Medulla oblongata (tissue), 1 donor: ENCODE data around the gene MYH7B.

Source experiments
- DNase-seq: peaks from one replicate; pipeline ENCODE4 v3.0.0-alpha.2; 2015; ENCODE audit errors: extremely low spot score

MYH7B gene

DNA sequence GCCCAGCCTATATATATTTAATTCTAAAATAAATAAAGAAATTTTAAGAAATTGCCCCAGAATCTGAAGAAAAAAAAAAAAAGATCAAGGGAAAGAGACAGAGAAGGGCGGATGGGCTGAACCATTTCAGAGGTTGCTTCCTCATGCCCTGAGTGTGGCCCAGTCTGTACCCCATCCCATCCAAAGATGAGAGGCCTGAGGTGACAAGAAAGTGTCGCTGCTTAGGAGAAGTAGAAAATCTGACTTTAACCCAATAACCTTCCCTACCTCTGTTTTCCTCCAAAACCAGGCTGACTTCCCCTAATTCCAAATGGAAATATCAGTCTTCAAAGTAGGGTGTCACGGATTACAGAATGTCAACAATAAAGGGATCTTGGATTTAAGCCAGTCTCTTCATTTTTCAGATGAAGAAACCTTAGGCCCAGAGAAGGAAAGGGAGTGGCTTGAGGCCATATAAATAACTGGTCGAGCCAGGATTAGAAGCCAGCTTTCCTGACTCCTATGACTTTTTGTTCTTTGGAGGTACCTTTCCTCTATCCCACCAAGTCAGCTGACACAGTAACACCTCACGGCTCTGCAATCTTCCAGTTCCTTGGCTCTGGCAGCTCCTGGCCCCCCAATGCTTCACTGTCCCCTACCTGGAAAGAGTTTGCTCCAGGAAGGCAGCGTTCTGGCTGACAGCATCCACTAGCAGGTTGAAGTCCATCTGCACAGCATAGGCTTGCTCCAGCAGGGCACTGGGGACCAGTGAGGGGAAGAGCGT, 10.2 kb upstream of the MYH7B start:
- no peak for DNase-seq

DNA sequence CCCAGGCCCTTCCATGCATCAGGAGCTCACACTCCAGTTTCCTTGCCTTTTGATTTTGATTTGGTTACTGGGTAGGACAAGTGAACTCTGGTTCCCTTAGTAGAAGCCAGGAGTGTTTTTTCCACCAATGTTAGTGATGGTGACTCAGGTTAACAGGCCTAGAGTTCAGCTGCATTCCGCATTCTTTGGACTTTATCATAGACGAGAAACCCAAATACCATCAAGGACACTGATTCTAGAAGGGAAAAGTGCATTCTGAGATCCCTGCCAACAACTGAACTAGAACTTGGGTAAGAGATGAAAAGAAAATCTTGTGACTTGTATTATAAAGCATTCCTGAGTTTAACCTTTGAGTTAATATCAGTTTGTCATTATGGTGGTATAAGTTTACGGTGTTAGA, 9.0 kb upstream of the MYH7B start:
- DNase-seq, result no peak

DNA sequence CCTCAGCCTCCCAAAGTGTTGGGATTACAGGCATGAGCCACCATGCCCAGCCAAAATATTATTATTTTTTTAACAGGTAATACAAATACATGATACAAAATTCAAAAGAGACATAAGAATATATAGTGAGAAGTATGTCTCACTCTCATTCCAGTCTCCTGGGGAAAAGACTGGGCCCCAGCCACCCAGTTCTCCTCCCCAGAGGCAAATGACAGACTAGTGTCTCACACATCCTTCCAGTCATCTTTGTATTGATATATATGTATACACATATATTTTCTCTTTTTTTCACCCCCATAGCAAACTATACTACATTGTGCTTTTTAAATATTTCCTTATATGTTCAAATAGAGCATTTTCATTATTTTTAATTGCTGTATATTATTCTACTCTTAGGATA, 8.3 kb upstream of the MYH7B start:
- DNase-seq, result no peak

DNA sequence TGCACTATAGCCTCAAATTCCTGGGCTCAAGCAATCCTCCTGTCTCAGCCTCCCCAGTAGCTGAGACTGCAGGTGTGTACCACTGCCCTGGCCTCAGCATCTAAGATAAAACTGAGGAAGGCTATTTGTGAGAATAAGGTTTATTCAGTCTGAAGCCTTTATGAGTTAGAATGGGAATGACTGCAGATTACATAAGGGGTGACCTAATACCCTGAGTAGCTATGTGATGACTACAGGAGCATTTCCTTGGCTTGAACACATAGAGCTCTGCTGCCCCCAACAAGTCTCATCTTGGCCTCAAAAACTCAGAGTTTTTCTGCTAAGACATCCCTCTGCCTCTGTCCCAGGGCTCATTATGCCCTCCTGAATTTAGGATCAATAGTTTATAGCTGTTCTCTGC, 7.6 kb upstream of the MYH7B start:
- no peak for DNase-seq

DNA sequence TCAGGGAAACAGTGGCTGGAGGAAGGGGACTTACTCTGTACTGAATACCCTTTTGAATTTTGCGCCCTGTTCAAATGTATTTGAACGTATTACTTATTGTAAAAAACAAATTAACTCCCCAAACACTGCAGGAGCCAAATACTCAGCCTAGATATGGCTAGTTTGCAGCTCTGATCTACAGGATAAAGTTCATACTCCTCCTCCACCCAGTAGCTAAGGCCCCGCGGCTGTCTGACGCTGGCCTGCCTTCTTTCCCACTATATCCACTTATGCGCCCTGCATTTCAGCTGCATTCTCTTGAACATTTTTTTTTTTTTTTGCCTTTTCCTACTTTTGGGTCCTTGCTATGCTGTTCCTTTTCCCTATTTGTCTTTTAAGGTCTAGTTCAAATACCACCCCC, 6.5 kb upstream of the MYH7B start:
- DNase-seq, result no peak

DNA sequence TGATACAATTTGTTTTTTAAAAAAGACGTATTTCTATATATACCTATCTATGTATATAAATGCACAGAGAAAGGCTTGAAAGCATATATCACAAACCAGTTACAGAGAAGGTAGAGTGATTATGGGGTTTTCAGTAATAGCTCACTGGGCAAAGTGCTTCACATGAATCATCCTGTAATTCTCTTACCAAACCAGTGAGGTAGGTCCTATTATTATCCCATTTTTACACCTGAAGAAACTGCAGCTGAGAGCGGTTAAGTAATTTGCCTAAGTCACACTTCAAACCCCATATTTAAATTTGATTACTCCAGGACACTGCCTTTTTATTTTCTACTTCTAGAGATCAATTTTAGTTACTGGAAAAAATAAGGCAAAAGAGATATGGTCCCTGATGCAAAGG, 4.4 kb upstream of the MYH7B start:
- DNase-seq, result no peak

DNA sequence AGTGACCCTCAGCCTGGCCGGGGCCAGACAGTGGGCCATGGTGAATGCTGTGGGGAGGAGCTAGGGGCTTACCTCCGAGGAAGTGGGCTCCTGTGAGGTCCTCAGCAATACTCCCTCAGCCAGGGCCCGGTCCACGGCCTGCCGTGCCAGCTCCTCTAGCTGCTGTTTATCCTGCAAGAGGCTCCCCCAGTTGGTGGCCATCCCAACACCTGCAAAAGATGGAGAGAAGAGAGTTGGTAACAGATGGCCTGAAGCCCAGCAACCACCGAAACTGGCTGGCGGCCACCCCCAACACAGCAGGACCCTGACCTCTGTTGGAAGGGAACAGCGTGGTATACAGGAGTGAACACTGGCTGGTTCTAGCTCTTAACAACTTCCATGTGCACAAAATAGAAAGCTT, 4.0 kb upstream of the MYH7B start:
- DNase-seq, result no peak

DNA sequence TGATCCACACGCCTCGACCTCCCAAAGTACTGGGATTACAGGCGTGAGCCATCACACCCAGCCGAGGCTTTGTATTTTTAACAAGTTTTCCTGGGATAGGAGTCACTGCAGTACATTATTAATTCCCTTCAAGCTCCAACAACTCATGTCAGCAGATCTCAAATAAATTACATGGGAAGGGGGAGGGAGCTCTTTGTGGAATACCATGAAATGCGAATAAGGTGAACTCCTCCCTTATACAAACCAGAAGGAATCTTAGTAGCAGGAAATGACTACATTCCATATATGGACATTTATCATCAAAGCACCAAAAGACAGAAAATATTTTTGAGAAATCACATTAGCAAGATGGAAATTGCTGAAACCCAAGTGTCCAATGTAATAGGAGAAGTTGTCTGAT, 3.0 kb upstream of the MYH7B start:
- no peak for DNase-seq

DNA sequence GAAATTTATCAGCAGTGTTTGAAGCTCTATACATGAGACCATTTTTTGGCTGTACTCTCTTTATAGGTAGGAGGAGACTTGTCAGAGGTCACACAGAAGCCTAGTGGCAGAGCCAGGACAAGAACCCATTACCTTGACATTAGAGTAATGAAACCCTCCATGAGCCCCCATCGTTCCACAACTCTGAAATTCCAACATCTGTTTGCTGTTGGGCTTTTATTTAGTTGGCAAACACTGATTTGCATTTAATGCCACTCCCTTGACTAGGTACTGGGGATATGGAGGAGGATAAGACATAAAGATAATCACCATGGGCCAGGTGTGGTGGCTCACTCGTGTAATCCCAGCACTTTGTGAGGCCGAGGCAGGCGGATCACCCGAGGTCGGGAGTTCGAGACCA, 1.7 kb upstream of the MYH7B start:
- no peak for DNase-seq

DNA sequence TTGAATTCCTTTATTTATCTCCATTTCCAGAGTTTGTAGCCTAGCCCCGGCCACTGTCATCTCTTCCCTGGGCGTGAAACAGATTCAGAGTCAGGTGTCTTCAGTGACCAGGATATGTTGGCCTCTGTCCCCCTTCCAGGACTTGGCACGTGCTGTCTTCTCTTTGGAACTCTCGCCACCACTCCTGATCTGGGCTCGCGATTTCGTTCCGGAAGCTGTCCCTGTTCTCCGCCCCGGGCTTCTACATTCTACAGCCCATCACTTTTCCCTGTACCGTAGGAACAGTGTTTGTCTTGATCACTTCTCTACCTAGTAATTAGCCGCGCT, 801 bp upstream of the MYH7B start:
- peak; percentile 18 for DNase-seq

DNA sequence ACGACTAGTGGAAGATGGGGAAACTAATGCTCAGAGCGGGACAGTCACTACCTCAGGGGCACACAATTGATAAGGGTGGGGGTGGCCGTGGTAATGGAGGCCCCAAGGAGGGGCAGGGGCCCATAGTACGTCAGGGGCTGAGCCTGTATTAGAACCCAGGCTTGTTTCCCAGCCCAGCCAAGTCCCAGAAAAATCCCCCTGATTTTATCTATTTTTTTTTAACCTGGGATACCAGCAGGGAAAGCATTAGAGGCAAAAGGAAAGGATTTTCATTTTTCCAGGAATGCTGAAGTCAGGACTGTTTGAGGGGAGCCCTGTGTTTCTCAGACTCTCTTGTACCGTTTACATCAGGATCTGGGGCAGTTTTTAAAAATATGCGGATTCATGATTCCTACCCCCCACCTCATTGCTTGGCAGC, 382 bp downstream of the MYH7B start:
- DNase-seq, result no peak

DNA sequence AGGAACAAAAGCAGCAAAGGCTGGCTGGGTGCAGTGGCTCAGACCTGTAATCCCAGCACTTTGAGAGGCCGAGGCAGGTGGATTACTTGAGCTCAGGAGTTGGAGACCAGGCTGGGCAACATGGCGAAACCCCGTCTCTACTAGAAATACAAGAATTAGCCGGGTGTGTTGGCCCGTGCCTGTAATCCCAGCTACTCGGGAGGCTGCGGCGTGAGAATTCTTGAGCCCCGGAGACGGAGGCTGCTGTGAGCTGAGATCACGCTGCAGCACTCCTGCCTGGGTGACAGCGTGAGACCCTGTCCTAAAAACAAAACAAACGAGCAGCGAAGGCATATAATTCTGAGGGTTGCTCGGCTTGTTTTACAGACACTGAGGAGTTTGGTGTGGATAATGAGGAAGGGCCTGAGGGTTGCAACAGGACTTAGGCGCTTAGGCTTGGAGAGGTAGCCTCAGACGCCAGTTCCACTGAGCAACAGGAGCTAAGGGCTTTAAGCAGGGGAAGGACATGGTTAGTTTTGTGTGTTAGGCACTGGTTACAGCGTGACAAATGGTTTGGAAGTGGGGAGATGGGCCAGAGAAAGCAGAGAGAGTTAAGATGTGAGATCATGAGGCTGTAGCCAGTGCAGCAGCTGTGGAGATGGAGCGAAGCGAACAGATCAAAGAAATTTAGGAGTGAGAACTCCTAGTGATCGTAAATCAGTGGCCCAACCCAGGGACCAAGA, 1.2 kb downstream of the MYH7B start:
- no peak for DNase-seq

DNA sequence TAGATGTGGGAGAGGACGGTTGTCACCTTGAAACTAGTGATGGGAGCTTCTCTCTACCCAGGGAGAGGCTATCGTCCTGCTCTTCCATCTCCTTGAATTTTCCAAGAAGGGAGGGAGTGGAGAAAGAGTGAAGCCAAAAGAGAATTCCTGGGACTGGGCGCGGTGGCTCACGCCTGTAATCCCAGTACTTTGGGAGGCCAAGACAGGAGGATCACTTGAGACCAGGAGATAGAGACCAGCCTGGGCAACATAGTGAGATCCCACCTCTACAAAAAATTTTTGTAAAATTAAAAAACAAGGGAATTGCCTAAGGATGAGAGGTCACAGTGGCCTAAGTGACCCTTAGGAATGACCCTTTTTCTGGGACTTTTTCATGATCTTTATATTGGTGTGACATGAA, 8.8 kb downstream of the MYH7B start:
- DNase-seq, result no peak

DNA sequence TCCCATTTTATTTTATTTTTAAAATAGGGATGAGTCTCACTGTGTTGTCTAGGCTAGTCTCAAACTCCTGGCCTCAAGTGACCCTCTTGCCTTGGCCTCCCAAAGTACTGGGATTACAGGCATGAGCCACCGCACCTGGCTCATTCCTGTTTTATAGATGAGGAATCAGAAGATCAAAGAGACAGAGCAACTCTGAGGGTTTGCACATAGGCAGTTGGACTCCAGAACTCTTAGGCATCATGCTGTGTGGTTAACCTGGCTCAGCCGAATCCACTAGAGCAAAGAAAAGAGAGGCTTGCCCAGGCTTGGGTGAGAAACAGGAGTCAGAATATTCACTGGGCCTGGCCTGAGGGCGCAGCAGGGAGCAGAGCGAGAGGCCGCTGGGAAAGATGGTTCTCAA, 9.4 kb downstream of the MYH7B start:
- DNase-seq, result no peak

DNA sequence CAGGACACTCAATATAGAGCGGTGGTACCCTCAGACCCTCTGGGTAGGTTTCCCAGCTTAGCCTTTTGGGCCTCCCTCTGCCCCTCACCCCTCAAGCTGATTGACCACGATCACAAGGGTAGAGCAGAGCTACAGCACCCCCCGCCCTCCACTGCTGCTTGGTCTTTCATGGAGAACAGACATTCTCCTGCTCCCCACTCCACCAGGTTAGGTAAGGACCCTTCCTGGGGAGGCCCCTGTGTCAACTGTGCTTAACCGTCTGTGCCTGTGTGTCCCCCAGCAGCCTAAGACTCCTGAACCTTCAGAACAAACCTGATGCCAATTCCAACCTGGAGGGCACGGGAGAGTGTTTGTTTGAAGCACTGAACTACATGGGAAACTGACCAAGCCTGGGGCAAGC, 11.8 kb downstream of the MYH7B start:
- DNase-seq, result no peak

DNA sequence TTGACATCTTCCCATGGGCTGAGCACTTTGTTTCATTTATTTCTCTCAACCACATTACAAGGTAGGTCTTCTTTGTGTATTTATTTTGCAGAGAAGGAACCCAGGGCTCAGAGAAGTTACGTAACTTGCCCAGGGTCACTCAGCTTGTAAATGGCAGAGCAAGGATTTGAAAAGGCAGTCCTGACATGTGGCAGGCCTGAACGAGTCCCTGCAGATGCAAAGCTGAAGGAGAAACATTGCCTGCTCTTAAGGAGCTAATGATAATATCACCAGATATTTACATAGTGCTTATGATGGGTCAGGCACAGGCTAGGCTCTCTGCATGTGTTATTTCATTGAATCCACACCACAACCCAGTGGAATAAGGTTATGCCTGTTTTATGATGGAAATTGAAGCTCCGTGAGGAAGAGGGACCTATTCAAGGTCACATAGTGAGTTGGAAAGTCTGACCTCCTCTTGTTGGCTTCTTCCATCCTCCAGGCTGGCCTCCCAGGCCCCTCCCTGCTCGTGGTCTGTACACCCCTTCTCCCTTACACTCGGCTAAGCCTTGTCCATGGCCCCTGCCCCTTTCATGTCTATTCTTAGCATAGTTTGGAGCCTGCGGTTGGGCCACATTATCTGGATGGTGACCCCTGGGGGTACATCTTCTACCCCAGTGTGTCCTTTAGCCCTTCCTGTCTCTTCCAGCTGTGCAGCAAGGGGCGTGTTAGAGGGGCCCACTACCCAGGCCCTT, 12.5 kb downstream of the MYH7B start:
- no peak for DNase-seq

DNA sequence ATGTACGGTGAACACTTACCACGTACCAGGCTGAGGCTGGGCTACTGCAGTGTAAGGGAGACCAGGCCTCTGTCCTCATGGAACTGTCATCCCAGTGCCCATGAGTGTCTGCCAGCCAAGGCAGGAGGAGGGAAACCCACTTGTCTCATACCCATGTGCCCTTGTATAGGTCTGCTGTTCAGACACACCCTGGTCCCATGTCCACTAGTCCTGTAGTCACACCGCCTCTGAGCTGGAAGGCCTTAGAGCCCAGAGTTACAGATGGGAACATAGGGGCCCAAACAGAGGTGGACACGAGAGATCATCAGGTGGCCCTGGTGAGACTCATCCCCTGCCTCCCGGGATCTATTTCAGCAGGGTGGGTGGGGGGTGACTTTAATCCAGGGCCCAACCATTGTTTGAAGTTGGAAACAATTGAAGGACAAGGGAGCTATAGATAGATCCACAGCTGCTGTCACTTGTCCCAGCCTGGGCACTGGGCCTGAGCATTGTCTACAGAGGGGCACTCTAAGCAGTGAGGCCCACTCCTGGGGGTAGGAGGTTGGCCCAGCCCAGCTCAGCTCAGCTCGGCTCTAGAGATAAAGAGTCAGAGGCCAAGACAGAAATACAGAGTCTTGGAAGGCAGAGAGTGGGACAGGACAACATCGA, 14.6 kb downstream of the MYH7B start:
- peak; percentile 80 for DNase-seq

DNA sequence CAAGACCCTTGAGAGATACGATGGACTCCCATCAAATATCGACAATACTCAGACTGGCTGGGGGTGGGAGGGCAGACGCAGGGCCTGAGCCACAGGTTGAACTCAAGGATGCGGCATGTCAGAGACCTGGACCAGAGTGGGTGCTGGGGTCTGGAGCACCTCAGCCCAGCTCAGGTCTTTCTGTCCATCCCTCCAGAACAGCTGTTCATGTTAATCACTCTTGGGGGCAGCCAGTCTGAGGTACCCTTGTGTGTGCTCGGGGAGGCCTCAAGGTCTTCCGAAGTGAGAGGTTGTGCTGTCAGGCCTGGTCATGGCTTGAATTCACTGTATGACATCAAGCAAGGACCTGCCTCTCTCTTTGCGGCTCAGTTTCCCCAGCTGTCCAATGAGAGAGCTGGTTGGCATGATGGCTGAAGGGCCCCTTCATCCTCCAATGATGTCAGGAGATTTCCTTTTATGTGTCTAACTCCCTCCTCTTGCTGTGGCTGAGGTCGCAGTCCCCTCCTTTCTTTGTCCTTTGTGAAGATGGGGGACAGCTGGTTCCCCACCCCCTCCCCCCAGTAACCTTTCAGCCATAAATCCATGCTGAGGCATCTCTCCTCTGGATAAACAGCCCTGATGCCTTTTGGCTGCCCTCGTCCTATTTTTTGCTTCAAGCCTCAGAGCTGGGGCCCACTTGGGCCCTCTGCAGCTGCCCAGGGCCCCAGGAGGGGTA, 15.3 kb downstream of the MYH7B start:
- no peak for DNase-seq

DNA sequence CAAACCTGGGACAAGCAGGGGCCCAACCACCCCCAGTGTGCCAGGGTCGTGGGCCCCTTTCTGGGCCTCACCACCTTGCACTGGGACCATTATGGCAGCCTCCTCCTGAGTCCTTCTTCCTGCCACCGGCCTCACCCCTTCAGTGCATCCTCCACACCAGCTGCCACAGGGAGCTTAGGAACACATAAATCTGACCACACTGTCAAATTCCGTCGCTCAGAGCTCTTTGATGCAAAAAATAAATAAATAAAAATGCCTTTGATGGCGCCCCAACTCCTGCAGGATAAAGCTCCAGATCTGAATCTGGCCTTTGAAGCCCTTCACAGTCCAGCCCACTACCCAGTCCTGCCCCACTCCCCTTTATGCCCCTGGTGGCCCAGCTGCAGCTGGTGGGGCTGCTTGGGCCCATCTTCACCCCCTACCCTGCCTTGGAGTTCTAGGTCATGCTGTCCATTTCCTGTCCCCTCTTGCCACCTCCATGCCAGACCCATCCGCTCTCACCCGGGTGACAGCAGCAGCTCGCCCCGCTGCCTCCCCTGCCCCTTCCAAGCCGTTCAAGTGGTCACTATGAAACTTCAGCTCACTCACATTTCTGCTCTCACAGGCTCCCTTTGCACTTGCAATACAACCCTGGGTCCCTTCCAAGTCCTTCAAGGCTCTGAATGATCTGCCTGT, 16.0 kb downstream of the MYH7B start:
- no peak for DNase-seq

DNA sequence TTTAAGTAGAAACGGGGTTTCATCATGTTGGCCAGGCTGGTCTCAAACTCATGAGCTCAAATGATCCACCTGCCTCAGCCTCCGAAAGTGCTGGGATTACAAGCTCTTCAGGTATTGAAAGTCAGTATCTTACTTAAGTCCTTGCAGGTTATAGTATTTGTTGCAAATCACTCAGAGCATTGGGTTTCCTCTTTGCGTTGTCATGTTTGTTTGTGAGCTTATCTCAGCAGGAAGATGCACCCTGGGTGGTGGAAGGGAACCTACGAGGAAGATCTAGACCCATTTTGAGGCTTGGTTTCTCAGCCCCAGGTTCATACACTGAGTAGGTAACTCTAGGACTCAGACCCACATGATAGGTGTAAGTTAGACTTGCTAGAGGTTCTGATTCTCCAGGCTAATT, 18.6 kb downstream of the MYH7B start:
- DNase-seq, result no peak

DNA sequence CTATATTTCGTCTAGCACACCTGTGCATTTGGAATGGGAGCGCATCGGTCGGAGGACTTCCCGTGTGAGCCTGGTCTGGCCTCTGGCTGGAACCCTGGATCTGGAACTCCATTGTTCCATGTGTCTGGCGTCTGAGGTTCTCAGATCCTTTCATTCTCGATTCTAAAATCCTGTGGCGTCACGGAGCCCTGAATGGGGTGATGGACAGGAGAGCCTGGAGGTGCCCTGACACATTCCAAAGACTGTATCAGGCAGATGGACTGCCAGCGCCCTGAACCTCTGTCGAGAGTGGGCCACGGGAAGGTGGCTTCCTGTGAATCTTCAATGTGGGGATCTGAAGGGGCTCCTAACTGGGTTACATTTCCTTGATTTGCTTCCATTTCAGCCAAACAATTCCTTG, 20.6 kb downstream of the MYH7B start:
- DNase-seq, result no peak
